ENCODE data around the gene TSN. TPM values are rescaled to one million over a fixed set of nuclear protein-coding genes. Genes with fewer than 3 reads are reported as not detected.

TSN gene
- total RNA-seq, 1 experiment from 2014 or later, result 102 TPM

DNA sequence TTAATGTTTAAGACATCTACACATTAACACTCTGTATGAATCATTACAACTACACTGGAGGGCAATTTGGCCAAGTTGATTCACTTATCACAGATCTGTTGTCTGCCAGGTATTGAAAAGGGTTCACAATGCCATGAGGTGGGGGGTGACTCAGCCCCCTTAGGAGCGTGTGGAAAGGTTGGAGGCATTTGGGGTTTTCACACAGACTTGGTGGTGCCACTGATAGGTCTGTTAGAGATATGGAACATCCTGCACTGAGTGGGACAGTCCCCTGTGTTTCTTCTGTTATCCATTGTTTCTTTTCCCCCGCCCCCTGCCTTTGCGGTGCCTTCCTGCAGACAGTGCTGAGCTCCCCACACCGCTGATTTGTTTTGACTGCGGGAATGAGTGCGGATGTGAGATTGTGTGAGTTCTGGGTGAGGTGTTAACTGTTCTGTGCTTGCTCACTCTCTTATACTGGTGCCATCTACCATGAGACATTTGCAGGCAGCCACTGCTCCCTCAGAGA, 9.3 kb upstream of the TSN start:
- Histone ChIP-seq H2BK12ac (ENCODE audit: insufficient read length, low read depth, low read length) (no peak overlapping the region), H2BK120ac (ENCODE audit: low read depth, low read length, poor library complexity, severe bottlenecking) (no peak overlapping the region), H3K79me1 (ENCODE audit: insufficient read depth, low read depth, low read length, poor library complexity, severe bottlenecking) (no peaks in the 10 kb centered on the region), H3K23me2 (ENCODE audit: insufficient read length, low read depth, low read length, poor library complexity, severe bottlenecking) (no peaks in the 10 kb centered on the region), H3K23ac (ENCODE audit: insufficient read length, low read depth, low read length) (no peak overlapping the region), H3K27me3 (ENCODE audit: insufficient read depth, low read length) (no peaks in the 10 kb centered on the region), H4K8ac (replicated peaks; ENCODE audit: insufficient read length, low read depth, low read length) (no peak overlapping the region), H4K20me1 (ENCODE audit: control insufficient read depth, insufficient read depth, insufficient read length) (no peaks in the 10 kb centered on the region), H3K18ac (ENCODE audit: insufficient read length, low read depth, low read length) (no peak overlapping the region), H3K9me3 (ENCODE audit: control insufficient read depth, low read depth, low read length) (no peaks in the 10 kb centered on the region), H2AFZ (ENCODE audit: low read length) (no peak overlapping the region), H3K14ac (ENCODE audit: insufficient read depth, low read length) (no peak overlapping the region), H3K9ac (ENCODE audit: extremely low read depth, insufficient read length, low read length) (no peak overlapping the region), H3T11ph (ENCODE audit: low read length) (no peak overlapping the region), H3K56ac (ENCODE audit: insufficient read length, low read depth, low read length) (no peak overlapping the region), H3K27ac (ENCODE audit: insufficient read length, low read depth, low read length) (no peak overlapping the region), H3K4ac (ENCODE audit: low read depth, low read length) (no peak overlapping the region), H2BK20ac (ENCODE audit: low read depth, low read length, poor library complexity, severe bottlenecking) (no peak overlapping the region), H3K4me1 (ENCODE audit: insufficient read depth, low read length) (no peaks in the 10 kb centered on the region), H4K91ac (ENCODE audit: insufficient read length, low read depth, low read length) (no peak overlapping the region), H3K4me2 (ENCODE audit: insufficient read depth, insufficient read length, low read length) (no peak overlapping the region), H2AK5ac (ENCODE audit: insufficient read length, low read length) (no peak overlapping the region), H2BK5ac (ENCODE audit: insufficient read length, low read length) (no peak overlapping the region), H3K79me2 (ENCODE audit: insufficient read depth, low read length) (no peaks in the 10 kb centered on the region), H4K5ac (ENCODE audit: insufficient read length, low read depth, low read length) (no peak overlapping the region), H2BK15ac (ENCODE audit: low read depth, low read length) (no peak overlapping the region)
- no peak overlapping the region for H3K4me3 Mint-ChIP-seq
- no CpG with 5 or more reads among the region's 6 CpGs for WGBS (ENCODE audit: extremely low coverage, insufficient read length, low lambda C conversion rate)
- TF ChIP-seq CTCF (conservative IDR thresholded peaks at IDR 0.05), result no peak
- H3K36me3 Mint-ChIP-seq (ENCODE audit: insufficient read depth in 1 of 3, low read depth in 3 of 3), result no peaks in the 10 kb centered on the region
- H3K9me3 Mint-ChIP-seq, result no peaks in the 10 kb centered on the region
- H3K27me3 Mint-ChIP-seq (ENCODE audit: low read depth), result peaks cover 1% of the 10 kb centered on the region
- no peak overlapping the region for H3K27ac Mint-ChIP-seq
- no peak for DNase-seq
- H3K4me1 Mint-ChIP-seq, result no peaks in the 10 kb centered on the region; a peak in 1 of 4 replicates
